ENCODE data around the gene PLCH1.

- TF ChIP-seq, protein P1, sequence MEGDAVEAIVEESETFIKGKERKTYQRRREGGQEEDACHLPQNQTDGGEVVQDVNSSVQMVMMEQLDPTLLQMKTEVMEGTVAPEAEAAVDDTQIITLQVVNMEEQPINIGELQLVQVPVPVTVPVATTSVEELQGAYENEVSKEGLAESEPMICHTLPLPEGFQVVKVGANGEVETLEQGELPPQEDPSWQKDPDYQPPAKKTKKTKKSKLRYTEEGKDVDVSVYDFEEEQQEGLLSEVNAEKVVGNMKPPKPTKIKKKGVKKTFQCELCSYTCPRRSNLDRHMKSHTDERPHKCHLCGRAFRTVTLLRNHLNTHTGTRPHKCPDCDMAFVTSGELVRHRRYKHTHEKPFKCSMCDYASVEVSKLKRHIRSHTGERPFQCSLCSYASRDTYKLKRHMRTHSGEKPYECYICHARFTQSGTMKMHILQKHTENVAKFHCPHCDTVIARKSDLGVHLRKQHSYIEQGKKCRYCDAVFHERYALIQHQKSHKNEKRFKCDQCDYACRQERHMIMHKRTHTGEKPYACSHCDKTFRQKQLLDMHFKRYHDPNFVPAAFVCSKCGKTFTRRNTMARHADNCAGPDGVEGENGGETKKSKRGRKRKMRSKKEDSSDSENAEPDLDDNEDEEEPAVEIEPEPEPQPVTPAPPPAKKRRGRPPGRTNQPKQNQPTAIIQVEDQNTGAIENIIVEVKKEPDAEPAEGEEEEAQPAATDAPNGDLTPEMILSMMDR (IDR thresholded peaks at IDR 0.05), result no peak
- no peak for TF ChIP-seq POLR2A (IDR thresholded peaks at IDR 0.05)
Observed at GRCh38 chr3:155334914-155335723, 409.8 kb downstream of the PLCH1 start.

Data from uterus (tissue), 2 donors.